SHP77 (cell line): ENCODE data around the gene ZBTB38.

Experiments
- DNase-seq, 2 experiments: peaks; one replicate each; lab custom pipeline; 2025; lab: John Stamatoyannopoulos, UW

ZBTB38 gene

GRCh38 chr3:141406265-141406664 lies 38.0 kb downstream of the ZBTB38 start:
- DNase-seq: no peak

GRCh38 chr3:141407047-141407446 lies 38.7 kb downstream of the ZBTB38 start:
- DNase-seq: no peak

- no peak for DNase-seq
These were observed 39.5 kb downstream of the ZBTB38 start for GRCh38 chr3:141407825-141408224.

GRCh38 chr3:141408596-141408995 lies 40.3 kb downstream of the ZBTB38 start:
- no peak for DNase-seq

GRCh38 chr3:141409940-141410241 lies 41.6 kb downstream of the ZBTB38 start:
- no peak for DNase-seq

GRCh38 chr3:141410408-141410807 lies 42.1 kb downstream of the ZBTB38 start:
- DNase-seq: peak; percentile 30 to 74

GRCh38 chr3:141410846-141411245 lies 42.5 kb downstream of the ZBTB38 start:
- DNase-seq: peak in 1 of 2 experiments; percentile 34

GRCh38 chr3:141411251-141411771 lies 43.0 kb downstream of the ZBTB38 start:
- DNase-seq: peak in 1 of 2 experiments; percentile 44

GRCh38 chr3:141412087-141412935 lies 44.0 kb downstream of the ZBTB38 start:
- DNase-seq: peak; percentile 70 to 83

- DNase-seq: peak; percentile 85 to 87
These were observed 44.6 kb downstream of the ZBTB38 start for GRCh38 chr3:141412936-141413354.

GRCh38 chr3:141413391-141413790 lies 45.1 kb downstream of the ZBTB38 start:
- DNase-seq: peak in 1 of 2 experiments; percentile 28

- DNase-seq: no peak
These were observed 45.7 kb downstream of the ZBTB38 start for GRCh38 chr3:141413801-141414689.

- no peak for DNase-seq
These were observed 46.6 kb downstream of the ZBTB38 start for GRCh38 chr3:141414800-141415462.

GRCh38 chr3:141415953-141416352 lies 47.6 kb downstream of the ZBTB38 start:
- DNase-seq: no peak
